Stimulated activated CD4-positive, alpha-beta T cell treated with anti-CD3 and anti-CD28 coated beads, Interleukin-1b, Interleukin-23, amount 100 ng/mL, for 24 hours (primary cell): Measurements from ENCODE around the gene ARHGAP22.

ENCODE experiments used
- DNase-seq, 4 experiments: peaks; one replicate each; pipeline ENCODE4 v3.0.0-alpha.2; 2020; ENCODE audit warnings: low read depth in 4 of 4, low spot score in 1 of 4

Gene ARHGAP22

DNA sequence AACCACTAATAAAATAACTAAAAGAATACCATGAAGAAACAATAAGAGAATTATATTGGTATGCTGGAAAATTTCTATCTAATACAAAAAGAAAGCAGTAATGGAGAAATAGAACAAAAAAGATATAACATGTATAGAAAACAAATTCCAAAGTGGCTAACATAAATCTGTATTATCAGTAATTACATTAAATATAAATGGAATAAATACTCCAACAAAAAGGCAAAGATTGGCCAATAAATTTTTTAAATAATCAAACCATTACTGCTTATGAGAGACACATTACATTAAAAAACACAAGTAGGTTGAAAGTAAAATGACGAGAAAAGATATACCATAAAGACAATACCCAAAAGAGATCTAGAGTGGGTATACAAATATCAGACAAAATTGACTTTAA, 90.0 kb downstream of the ARHGAP22 start:
- DNase-seq, result no peak

GRCh38 chr10:48514255-48514654, 90.6 kb downstream of the ARHGAP22 start:
- no peak for DNase-seq

GRCh38 chr10:48512861-48513260, 92.0 kb downstream of the ARHGAP22 start:
- DNase-seq, result no peak

DNA sequence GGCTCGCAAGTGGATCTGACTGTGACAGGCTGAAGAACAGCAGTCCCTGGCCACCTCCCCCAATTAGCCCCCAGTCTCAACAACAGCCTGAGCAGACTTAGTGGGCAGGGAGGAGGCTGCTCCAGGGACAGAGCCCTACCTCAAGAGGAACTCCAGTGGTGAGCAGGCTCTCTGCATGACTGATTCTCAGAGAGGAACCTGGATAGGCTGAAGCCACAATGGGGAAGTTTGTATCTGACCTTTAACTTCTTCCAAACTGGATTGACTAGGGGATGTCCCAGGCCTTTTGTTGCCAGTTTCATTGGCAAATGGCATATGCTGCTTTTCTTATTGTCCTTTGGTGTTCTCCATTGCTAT, 93.0 kb downstream of the ARHGAP22 start:
- no peak for DNase-seq

DNA sequence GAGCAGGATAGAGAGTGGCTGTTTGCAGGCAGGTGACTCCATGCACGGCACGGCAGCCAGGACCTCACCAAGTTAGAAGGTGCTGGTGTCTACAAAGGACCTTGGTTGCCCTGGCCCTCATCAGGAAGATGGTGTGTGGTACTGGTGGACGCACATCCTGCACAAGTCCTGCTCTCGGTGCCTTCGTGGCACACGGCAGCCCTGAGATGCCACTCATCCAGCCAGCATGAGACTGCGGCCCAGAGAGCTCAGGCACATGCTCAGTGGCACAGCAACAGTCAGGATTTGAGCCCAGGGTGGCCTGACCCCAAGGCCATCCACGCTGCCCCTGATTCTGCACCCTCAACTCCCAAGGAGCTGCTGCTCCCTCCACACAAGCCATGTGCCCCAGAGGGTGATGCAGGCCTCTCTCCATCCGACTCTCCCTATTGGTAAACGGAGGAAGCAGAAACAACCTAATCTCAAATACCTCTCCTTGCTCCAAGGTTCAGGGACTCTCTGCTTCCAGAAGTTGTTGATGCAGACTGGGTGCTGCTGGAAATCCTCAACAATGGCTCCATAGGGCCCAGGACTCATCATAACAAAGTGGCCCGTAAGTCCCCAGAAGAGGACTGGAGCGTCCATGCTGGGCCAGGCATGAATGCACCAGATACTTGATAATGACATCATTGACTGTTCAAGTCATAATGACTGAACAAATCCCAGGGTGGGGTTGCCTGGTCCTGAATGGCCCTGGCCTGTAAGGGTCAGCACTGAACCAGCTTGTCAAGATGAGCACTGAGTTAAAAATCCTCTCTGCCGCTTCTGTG, 93.6 kb downstream of the ARHGAP22 start:
- DNase-seq, result no peak

GRCh38 chr10:48509974-48510692, 94.7 kb downstream of the ARHGAP22 start:
- DNase-seq, result no peak

- no peak for DNase-seq
Measured at GRCh38 chr10:48508791-48509772, 95.8 kb downstream of the ARHGAP22 start.

DNA sequence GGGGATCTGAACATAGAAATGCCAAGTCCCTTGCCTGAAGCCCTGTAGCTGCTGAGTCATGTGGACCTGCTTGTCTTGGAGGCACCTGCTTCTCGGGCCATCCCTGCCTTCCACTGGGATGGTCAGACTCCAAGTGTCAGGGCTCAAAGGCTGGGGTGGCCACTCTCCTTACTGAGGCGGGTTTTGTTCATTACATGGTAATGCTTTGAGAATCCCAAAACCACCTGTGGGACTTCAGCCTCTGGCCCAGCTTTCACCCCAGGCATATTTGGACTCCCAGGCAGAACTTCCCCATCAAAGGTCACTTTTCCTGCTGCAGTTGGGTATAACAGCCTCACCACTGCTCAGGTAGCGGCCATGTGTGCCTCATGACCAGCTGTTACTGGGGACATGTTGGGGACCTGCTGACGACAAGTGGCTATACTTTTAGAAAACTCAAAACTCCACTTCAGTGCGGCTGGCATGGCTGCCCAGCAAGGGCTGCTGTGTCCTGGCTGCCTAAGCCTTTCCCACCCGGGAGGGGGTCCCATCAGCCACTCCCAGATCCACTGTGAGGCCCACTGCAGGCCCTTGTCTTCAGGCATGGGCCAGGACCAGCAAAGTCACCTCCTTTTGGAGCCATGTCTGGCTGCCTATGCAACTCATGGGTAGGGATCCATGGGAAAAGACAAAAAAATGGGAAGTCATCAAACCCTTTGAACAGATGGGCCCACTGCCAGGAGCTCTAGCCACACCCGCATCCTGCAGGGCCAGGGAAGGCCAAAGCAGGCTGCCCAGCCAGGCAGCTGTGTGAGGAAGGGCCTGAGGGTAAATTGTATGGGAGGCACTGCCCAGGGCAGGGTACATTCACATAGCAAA, 96.7 kb downstream of the ARHGAP22 start:
- DNase-seq, result no peak

DNA sequence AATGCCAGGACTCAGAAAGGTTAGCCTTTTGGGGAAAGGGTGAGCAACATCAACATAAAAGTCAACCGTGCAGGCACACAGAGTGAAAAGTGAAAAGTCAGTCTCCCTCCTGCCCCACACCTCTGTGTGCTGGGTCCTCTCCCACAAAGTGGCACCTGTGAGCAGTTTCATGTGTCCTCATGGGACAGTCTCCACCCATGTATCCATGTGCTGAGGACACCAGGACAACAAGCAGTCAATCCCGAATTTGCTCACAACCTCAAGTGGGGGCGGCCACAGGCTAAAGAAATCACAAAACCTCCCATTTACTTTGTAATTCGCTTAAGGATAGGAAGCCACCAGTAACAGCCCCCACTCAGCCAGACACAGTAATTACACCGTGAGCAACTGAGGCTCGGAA, 97.4 kb downstream of the ARHGAP22 start:
- DNase-seq, result no peak

DNA sequence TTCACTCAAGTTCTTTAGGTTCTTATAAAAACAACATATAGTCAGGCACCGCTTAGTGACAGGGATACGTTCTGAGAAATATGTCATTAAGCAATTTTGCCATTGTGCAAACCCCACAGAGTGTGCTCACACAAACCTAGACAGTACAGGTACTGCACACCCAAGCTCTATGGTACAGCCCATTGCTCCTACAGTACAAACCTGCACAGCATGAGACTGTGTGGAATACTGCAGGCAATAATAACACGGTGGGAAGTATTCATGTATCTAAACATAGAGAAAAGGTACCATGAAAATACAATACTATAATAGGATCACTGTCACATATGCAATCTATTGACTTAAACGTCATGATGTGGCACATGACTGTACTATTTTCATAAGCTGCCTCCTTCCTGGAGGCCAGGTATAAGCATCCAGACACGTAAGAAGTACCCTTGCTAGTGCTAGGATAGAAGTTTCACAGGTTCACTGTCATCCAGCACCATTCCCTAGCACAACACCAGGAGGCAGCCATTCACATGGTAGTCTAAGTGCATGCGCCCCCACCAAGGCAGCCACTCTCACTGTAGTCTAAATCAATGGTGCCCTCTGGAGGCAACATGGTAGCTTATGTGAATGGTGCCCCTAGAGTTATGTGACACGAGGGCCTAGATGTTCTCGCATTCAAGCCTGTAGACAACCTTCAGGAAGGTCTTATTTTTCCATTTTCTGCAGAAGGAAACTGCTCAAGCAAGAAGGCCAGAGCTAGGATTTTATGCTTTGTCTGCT, 98.5 kb downstream of the ARHGAP22 start:
- no peak for DNase-seq

GRCh38 chr10:48505394-48506112, 99.3 kb downstream of the ARHGAP22 start:
- no peak for DNase-seq

GRCh38 chr10:48504141-48504885, 100.6 kb downstream of the ARHGAP22 start:
- DNase-seq, result no peak

GRCh38 chr10:48503293-48503911, 101.5 kb downstream of the ARHGAP22 start:
- no peak for DNase-seq

DNA sequence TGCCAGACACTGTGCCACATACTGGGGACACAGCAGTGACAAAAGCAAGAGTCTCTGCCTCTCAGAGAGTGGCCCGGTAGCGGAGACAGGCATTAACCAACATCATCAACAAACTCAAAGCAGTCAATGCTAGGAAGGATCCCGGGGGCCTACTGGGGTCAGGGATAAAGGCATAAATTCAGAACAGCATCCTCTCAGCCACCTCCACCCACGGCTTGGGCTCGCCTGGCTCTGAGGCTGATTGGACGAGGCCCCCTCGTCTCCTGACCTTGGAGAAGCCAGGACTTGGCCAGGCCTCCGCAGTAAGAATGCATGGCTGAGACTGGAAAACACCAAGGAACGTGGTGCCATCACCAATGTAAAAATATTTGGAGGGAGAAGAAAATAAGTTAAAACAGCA, 102.1 kb downstream of the ARHGAP22 start:
- DNase-seq, result no peak

DNA sequence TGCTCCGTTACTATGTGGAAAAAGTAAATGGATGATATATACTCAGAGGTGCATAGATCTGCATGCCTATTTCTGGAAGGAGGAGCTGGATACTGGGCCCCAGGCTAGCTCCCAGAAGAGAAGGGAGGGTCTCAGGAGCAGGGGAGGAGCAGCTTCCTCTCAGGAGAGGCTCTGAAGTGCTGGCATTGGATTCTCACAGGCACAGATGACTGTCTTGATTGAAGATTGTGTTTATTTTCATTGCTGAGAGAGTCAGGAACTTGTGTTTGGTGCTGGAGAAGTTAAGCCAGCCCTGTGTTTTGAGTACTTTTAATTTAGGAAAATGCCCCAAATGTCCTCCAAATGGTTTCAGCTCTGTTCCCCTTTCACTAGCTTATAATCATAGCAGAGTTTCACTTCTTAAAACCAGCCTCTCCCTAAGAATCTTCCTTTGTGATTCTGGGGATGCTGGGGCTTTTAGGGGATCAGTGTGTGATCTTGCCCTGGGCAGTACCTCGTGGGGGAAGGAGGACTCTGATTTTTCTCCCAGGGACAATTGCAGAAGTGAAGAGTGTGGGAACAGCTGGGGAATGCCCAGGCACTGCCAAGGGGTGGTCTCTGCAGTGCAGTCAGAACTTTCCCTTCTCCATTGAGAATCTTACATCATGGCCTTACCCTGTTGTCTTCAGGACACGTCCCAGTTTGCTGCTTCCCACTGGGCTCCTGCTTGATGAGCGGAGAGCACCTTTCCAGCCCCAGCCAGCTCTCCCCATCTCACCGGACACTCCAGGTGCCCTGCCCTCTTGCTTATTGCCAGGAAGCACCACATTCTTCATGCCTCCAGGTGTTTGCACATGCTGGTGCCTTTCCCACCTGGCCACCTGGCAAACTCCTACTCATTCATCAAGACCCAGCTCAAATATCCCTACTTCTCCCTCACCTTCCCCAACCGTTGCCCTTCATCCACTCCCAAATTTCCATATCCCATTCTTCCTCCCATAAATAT, 102.8 kb downstream of the ARHGAP22 start:
- DNase-seq, result no peak

DNA sequence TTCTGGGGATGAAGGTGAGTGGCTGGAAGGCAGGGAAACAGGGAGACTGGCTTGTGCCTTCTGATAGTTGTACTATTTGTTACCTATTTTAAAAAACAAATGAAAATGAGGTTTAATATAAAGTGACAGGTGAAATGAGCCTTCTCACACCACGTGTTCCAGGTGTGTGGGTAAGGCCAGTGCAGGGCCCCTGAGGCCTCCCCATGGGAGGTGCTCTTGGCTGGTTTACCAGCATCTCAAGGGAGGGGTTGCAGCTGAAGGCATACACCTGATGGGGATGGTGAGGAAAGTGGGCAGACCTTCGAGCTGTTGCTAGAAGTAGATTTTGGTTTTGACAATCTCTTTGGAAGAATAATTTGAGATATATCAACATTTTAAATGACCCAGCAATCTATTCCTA, 103.6 kb downstream of the ARHGAP22 start:
- DNase-seq, result no peak

GRCh38 chr10:48500771-48501170, 104.1 kb downstream of the ARHGAP22 start:
- no peak for DNase-seq
